Activated CD4-positive, alpha-beta memory T cell treated with anti-CD3 and anti-CD28 coated beads for 36 hours (primary cell): ENCODE data around the gene SULT1A3. TPM values are rescaled to one million over a fixed set of nuclear protein-coding genes. Genes with fewer than 3 reads are reported as not detected.
"Not testable (repeated sequence)": the region's sequence is repeated elsewhere in the genome, so short reads cannot be mapped to it uniquely, and the experiment has no call there.

Experiments
- CTCF ChIA-PET: fragments of 350-600 bp; sonication (Branson Sonifier 250); formaldehyde crosslinking; loops from one replicate; lab custom pipeline; 2021; ENCODE audit warnings: antibody characterized with exemption, inconsistent platforms; lab: Charles Lee
- POLR2A ChIA-PET: fragments of 350-600 bp; sonication (Branson Sonifier 250); formaldehyde crosslinking; loops from one replicate; lab custom pipeline; 2021; ENCODE audit warnings: antibody characterized with exemption; lab: Charles Lee
- DNase-seq: peaks from one replicate; pipeline ENCODE4 v3.0.0-alpha.2; 2020
- H3K27ac Mint-ChIP-seq: one replicate; pipeline ENCODE4 v1.8.0; 2021; ENCODE audit warnings: mixed read lengths
- H3K27me3 Mint-ChIP-seq: one replicate; pipeline ENCODE4 v1.8.0; 2021; ENCODE audit warnings: mixed read lengths
- H3K36me3 Mint-ChIP-seq: one replicate; pipeline ENCODE4 v1.8.0; 2021; ENCODE audit warnings: mixed read lengths
- H3K4me1 Mint-ChIP-seq: one replicate; pipeline ENCODE4 v1.8.0; 2021; ENCODE audit warnings: low read depth, mixed read lengths
- H3K4me3 Mint-ChIP-seq: one replicate; pipeline ENCODE4 v1.8.0; 2021; ENCODE audit warnings: mild to moderate bottlenecking, mixed read lengths
- H3K9me3 Mint-ChIP-seq: one replicate; pipeline ENCODE4 v1.8.0; 2021; ENCODE audit warnings: mixed read lengths
- intact Hi-C: fragments of 100-400 bp; cut with micrococcal nuclease; formaldehyde crosslinking; loops from one replicate; pipeline ENCODE4 v1.15.1; 2023
- total RNA-seq, 2 experiments: library from RNA; stranded (reverse); gene quantifications; one replicate each; pipeline ENCODE4 v1.2.3, GENCODE V29; 2021

Gene SULT1A3
- 10 to 100 TPM; 14.2 to 15.2 TPM for total RNA-seq

- H3K27me3 Mint-ChIP-seq, intact Hi-C loops, H3K9me3 Mint-ChIP-seq, H3K4me3 Mint-ChIP-seq, DNase-seq, H3K4me1 Mint-ChIP-seq, H3K36me3 Mint-ChIP-seq, CTCF ChIA-PET, POLR2A ChIA-PET, H3K27ac Mint-ChIP-seq: not testable (repeated sequence)
Measured at GRCh38 chr16:30199049-30199448, at the start of gene SULT1A3. Gene SULT1A3, plus strand, starts transcription at chr16:30199255. Its CDS starts 1,474 bp downstream, at chr16:30200729.

GRCh38 chr16:30151091-30151490 lies 48.0 kb upstream of the SULT1A3 start:
- ChIA-PET POLR2A (no interaction called here), CTCF (no interaction called here)
- H3K27me3 Mint-ChIP-seq: no peaks in the 10 kb centered on the region
- intact Hi-C loops: no loop called here
- H3K27ac Mint-ChIP-seq: no peak overlapping the region
- no peak overlapping the region for H3K4me3 Mint-ChIP-seq
- H3K4me1 Mint-ChIP-seq: no peaks in the 10 kb centered on the region
- H3K36me3 Mint-ChIP-seq: peaks cover 4% of the 10 kb centered on the region
- DNase-seq: no peak
- peaks cover 12% of the 10 kb centered on the region for H3K9me3 Mint-ChIP-seq

- H3K27me3 Mint-ChIP-seq: no peaks in the 10 kb centered on the region
- no peak for DNase-seq
- no peaks in the 10 kb centered on the region for H3K4me1 Mint-ChIP-seq
- CTCF ChIA-PET: no interaction called here
- peaks cover 4% of the 10 kb centered on the region for H3K36me3 Mint-ChIP-seq
- POLR2A ChIA-PET: no interaction called here
- H3K27ac Mint-ChIP-seq: no peak overlapping the region
- no peak overlapping the region for H3K4me3 Mint-ChIP-seq
- peaks cover 12% of the 10 kb centered on the region for H3K9me3 Mint-ChIP-seq
- intact Hi-C loops: no loop called here
Measured at GRCh38 chr16:30152517-30152916, 46.5 kb upstream of the SULT1A3 start.

GRCh38 chr16:30155188-30155587 lies 43.9 kb upstream of the SULT1A3 start:
- DNase-seq: no peak
- no peaks in the 10 kb centered on the region for H3K36me3 Mint-ChIP-seq
- intact Hi-C loops: no loop called here
- CTCF ChIA-PET: no interaction called here
- no peak overlapping the region for H3K4me3 Mint-ChIP-seq
- POLR2A ChIA-PET: no interaction called here
- no peaks in the 10 kb centered on the region for H3K27me3 Mint-ChIP-seq
- H3K4me1 Mint-ChIP-seq: no peaks in the 10 kb centered on the region
- no peaks in the 10 kb centered on the region for H3K9me3 Mint-ChIP-seq
- no peak overlapping the region for H3K27ac Mint-ChIP-seq

GRCh38 chr16:30157214-30157613 lies 41.8 kb upstream of the SULT1A3 start:
- CTCF ChIA-PET: interaction anchor here (0.6 kb wide), 1 partner anchor 186 kb away, joined by 4 read pairs; no protein-coding TSS in a partner anchor
- Mint-ChIP-seq H3K9me3 (no peaks in the 10 kb centered on the region), H3K4me3 (no peak overlapping the region), H3K27ac (no peak overlapping the region), H3K27me3 (no peaks in the 10 kb centered on the region), H3K4me1 (no peaks in the 10 kb centered on the region), H3K36me3 (no peaks in the 10 kb centered on the region)
- POLR2A ChIA-PET: no interaction called here
- DNase-seq: no peak
- intact Hi-C loops: no loop called here

GRCh38 chr16:30163538-30163937 lies 35.5 kb upstream of the SULT1A3 start:
- intact Hi-C loops: no loop called here
- H3K4me3 Mint-ChIP-seq: no peak overlapping the region
- ChIA-PET POLR2A (no interaction called here), CTCF (no interaction called here)
- no peak overlapping the region for H3K27ac Mint-ChIP-seq
- H3K9me3 Mint-ChIP-seq: no peaks in the 10 kb centered on the region
- no peaks in the 10 kb centered on the region for H3K27me3 Mint-ChIP-seq
- H3K36me3 Mint-ChIP-seq: no peaks in the 10 kb centered on the region
- H3K4me1 Mint-ChIP-seq: peaks cover 20% of the 10 kb centered on the region
- DNase-seq: no peak

GRCh38 chr16:30166202-30166902 lies 32.7 kb upstream of the SULT1A3 start:
- intact Hi-C loops: no loop called here
- Mint-ChIP-seq H3K27me3 (no peaks in the 10 kb centered on the region), H3K9me3 (no peaks in the 10 kb centered on the region), H3K4me1 (peaks cover 20% of the 10 kb centered on the region), H3K36me3 (no peaks in the 10 kb centered on the region), H3K4me3 (no peak overlapping the region), H3K27ac (no peak overlapping the region)
- CTCF ChIA-PET: no interaction called here
- no peak for DNase-seq
- POLR2A ChIA-PET: no interaction called here

GRCh38 chr16:30168746-30169145 lies 30.3 kb upstream of the SULT1A3 start:
- H3K27me3 Mint-ChIP-seq, H3K36me3 Mint-ChIP-seq, POLR2A ChIA-PET, H3K4me3 Mint-ChIP-seq, H3K27ac Mint-ChIP-seq, H3K9me3 Mint-ChIP-seq, DNase-seq, intact Hi-C loops: not testable (repeated sequence)
- H3K4me1 Mint-ChIP-seq: peaks cover 16% of the 10 kb centered on the region
- CTCF ChIA-PET: interaction anchor here (0.6 kb wide), 1 partner anchor 451 kb away, joined by 3 read pairs; no protein-coding TSS in a partner anchor

GRCh38 chr16:30169416-30169815 lies 29.6 kb upstream of the SULT1A3 start:
- H3K36me3 Mint-ChIP-seq, H3K27ac Mint-ChIP-seq, POLR2A ChIA-PET, CTCF ChIA-PET, intact Hi-C loops, H3K27me3 Mint-ChIP-seq, H3K4me3 Mint-ChIP-seq, DNase-seq, H3K9me3 Mint-ChIP-seq: not testable (repeated sequence)
- peaks cover 16% of the 10 kb centered on the region for H3K4me1 Mint-ChIP-seq

GRCh38 chr16:30170145-30170544 lies 28.9 kb upstream of the SULT1A3 start:
- POLR2A ChIA-PET: not testable (repeated sequence)

GRCh38 chr16:30173054-30173453 lies 26.0 kb upstream of the SULT1A3 start:
- H3K4me1 Mint-ChIP-seq: no peaks in the 10 kb centered on the region
- H3K27ac Mint-ChIP-seq: no peak overlapping the region
- no peaks in the 10 kb centered on the region for H3K36me3 Mint-ChIP-seq
- H3K9me3 Mint-ChIP-seq: no peaks in the 10 kb centered on the region
- CTCF ChIA-PET: interaction anchor here (0.7 kb wide), 1 partner anchor 490 kb away, joined by 3 read pairs; no protein-coding TSS in a partner anchor
- intact Hi-C loops: no loop called here
- H3K27me3 Mint-ChIP-seq: no peaks in the 10 kb centered on the region
- no peak overlapping the region for H3K4me3 Mint-ChIP-seq
- no peak for DNase-seq
- POLR2A ChIA-PET: no interaction called here

More at GRCh38 chr16:30170145-30170544, 28.9 kb upstream of the SULT1A3 start:
- peaks cover 12% of the 10 kb centered on the region for H3K4me1 Mint-ChIP-seq
- CTCF ChIA-PET, H3K9me3 Mint-ChIP-seq, H3K4me3 Mint-ChIP-seq, H3K27me3 Mint-ChIP-seq, intact Hi-C loops, DNase-seq, H3K27ac Mint-ChIP-seq, H3K36me3 Mint-ChIP-seq: not testable (repeated sequence)

GRCh38 chr16:30176876-30177275 lies 22.2 kb upstream of the SULT1A3 start:
- POLR2A ChIA-PET: not testable (repeated sequence)

GRCh38 chr16:30179195-30179594 lies 19.9 kb upstream of the SULT1A3 start:
- no peak for DNase-seq
- H3K27me3 Mint-ChIP-seq: no peaks in the 10 kb centered on the region
- peaks cover 4% of the 10 kb centered on the region for H3K36me3 Mint-ChIP-seq
- no peak overlapping the region for H3K27ac Mint-ChIP-seq
- ChIA-PET CTCF (interaction anchor here (1.2 kb wide), 1 partner anchor 419 kb away, joined by 3 read pairs; no protein-coding TSS in a partner anchor), POLR2A (no interaction called here)
- intact Hi-C loops: no loop called here
- H3K4me1 Mint-ChIP-seq: peaks cover 8% of the 10 kb centered on the region
- H3K4me3 Mint-ChIP-seq: no peak overlapping the region
- H3K9me3 Mint-ChIP-seq: no peaks in the 10 kb centered on the region

More at GRCh38 chr16:30176876-30177275, 22.2 kb upstream of the SULT1A3 start:
- CTCF ChIA-PET, H3K9me3 Mint-ChIP-seq, H3K36me3 Mint-ChIP-seq, DNase-seq, intact Hi-C loops, H3K4me3 Mint-ChIP-seq, H3K27me3 Mint-ChIP-seq, H3K27ac Mint-ChIP-seq, H3K4me1 Mint-ChIP-seq: not testable (repeated sequence)
